Esophagus squamous epithelium (tissue), 4 donors: ENCODE data around the gene CCDC15.

Experiments
- POLR2A ChIP-seq, 4 donors: fragments of 450-650 bp; IDR thresholded peaks; one replicate each; pipeline ENCODE4 v1.6.1; 2017; ENCODE audit warnings: antibody characterized with exemption in 4 of 4, mild to moderate bottlenecking in 4 of 4, moderate library complexity in 3 of 4
- TF ChIP-seq, protein P1 (sequence below), 6 experiments: fragments of 450-650 bp in 4 of 6; fragments of 200-600 bp in 2 of 6; sonication (generic) in 2 of 6; IDR thresholded peaks; one replicate each; pipeline ENCODE4 v1.5.1; 2016 to 2019; ENCODE audit warnings: antibody characterized with exemption in 6 of 6, mild to moderate bottlenecking in 4 of 6, moderate library complexity in 4 of 6

DNA sequence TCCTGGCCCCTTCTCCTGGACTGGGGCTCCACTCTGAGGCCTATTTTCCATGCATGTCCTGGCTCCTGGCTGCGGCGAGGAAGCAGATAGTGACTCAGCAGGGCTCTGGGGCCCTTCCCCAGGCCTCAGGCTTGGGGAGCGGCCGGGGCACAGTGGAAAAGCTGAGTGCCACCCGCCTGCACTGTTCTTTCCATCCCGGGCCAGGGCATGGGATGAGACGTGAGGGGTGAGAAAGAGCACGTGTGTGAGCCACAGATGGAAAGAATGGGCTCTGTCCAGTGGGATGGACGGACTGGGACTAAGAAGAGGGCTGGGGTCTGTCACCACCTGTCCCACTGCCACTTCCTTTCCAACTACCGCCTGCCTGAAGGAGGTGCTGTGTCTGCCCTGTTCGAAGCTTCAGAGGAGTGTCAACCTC is 121.9 kb downstream of the CCDC15 start:
- TF ChIP-seq POLR2A (IDR thresholded peaks at IDR 0.05), result no peak
- TF ChIP-seq, protein P1, sequence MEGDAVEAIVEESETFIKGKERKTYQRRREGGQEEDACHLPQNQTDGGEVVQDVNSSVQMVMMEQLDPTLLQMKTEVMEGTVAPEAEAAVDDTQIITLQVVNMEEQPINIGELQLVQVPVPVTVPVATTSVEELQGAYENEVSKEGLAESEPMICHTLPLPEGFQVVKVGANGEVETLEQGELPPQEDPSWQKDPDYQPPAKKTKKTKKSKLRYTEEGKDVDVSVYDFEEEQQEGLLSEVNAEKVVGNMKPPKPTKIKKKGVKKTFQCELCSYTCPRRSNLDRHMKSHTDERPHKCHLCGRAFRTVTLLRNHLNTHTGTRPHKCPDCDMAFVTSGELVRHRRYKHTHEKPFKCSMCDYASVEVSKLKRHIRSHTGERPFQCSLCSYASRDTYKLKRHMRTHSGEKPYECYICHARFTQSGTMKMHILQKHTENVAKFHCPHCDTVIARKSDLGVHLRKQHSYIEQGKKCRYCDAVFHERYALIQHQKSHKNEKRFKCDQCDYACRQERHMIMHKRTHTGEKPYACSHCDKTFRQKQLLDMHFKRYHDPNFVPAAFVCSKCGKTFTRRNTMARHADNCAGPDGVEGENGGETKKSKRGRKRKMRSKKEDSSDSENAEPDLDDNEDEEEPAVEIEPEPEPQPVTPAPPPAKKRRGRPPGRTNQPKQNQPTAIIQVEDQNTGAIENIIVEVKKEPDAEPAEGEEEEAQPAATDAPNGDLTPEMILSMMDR (IDR thresholded peaks at IDR 0.05), result peak in 1 of 6 experiments; percentile 4
